Measurements from ENCODE around the gene ZNF346.

- no peak for TF ChIP-seq POLR2A (IDR thresholded peaks at IDR 0.05; ENCODE audit: low read depth, low read length)
- TF ChIP-seq POLR2AphosphoS5 (IDR thresholded peaks at IDR 0.05; ENCODE audit: low read depth, low read length): no peak
Observed at GRCh38 chr5:177090813-177091212, 68.3 kb downstream of the ZNF346 start.

Data from GM12892 (cell line).